HEK293T (cell line): ENCODE measurements around the gene MED12.

ENCODE experiments used
- CTCF ChIA-PET: fragments of 350-600 bp; formaldehyde crosslinking; extraction: SDS; loops from one replicate; lab custom pipeline; 2021; ENCODE audit warnings: antibody characterized with exemption, inconsistent platforms; lab: Yijun Ruan, JAX
- POLR2A ChIA-PET: fragments of 350-600 bp; formaldehyde crosslinking; extraction: SDS; loops from one replicate; lab custom pipeline; 2020; ENCODE audit warnings: antibody characterized with exemption, inconsistent platforms; lab: Yijun Ruan, JAX
- DNase-seq: peaks from one replicate; pipeline ENCODE4 v3.0.0; 2012; ENCODE audit warnings: mixed read lengths; ENCODE audit errors: extremely low spot score
- ARNT ChIP-seq: fragments of 450-650 bp; IDR thresholded peaks from 2 replicates; pipeline ENCODE4 v1.6.1; 2017; ENCODE audit warnings: mild to moderate bottlenecking
- BHLHE40 ChIP-seq: fragments of 450-650 bp; IDR thresholded peaks from 2 replicates; pipeline ENCODE4 v1.6.1; 2016; ENCODE audit warnings: mild to moderate bottlenecking, moderate library complexity, borderline replicate concordance
- CTBP1 ChIP-seq: fragments of 450-650 bp; IDR thresholded peaks from 2 replicates; pipeline ENCODE4 v1.6.1; 2016; ENCODE audit warnings: borderline replicate concordance
- ELF4 ChIP-seq: fragments of 450-650 bp; IDR thresholded peaks from 2 replicates; pipeline ENCODE4 v1.6.1; 2017; ENCODE audit warnings: antibody characterized with exemption
- FOXA1 ChIP-seq: fragments of 450-650 bp; IDR thresholded peaks from 2 replicates; pipeline ENCODE4 v1.6.1; 2016; ENCODE audit warnings: mild to moderate bottlenecking
- FOXK2 ChIP-seq: fragments of 450-650 bp; IDR thresholded peaks from 2 replicates; pipeline ENCODE4 v1.6.1; 2016; ENCODE audit warnings: mild to moderate bottlenecking
- FOXM1 ChIP-seq: fragments of 450-650 bp; IDR thresholded peaks from 2 replicates; pipeline ENCODE4 v1.6.1; 2017; ENCODE audit warnings: mild to moderate bottlenecking, borderline replicate concordance
- HDGF ChIP-seq: fragments of 450-650 bp; IDR thresholded peaks from 2 replicates; pipeline ENCODE4 v1.6.1; 2017; ENCODE audit warnings: antibody characterized with exemption, borderline replicate concordance
- L3MBTL2 ChIP-seq: fragments of 450-650 bp; conservative IDR thresholded peaks from 2 replicates; pipeline ENCODE4 v1.6.1; 2016; ENCODE audit warnings: mild to moderate bottlenecking
- LEF1 ChIP-seq: fragments of 450-650 bp; IDR thresholded peaks from 2 replicates; pipeline ENCODE4 v1.6.1; 2017; ENCODE audit warnings: mild to moderate bottlenecking, borderline replicate concordance
- NFRKB ChIP-seq: fragments of 450-650 bp; IDR thresholded peaks from 2 replicates; pipeline ENCODE4 v1.6.1; 2016; ENCODE audit warnings: mild to moderate bottlenecking, moderate library complexity
- PKNOX1 ChIP-seq: fragments of 450-650 bp; IDR thresholded peaks from 2 replicates; pipeline ENCODE4 v1.6.1; 2016
- SP1 ChIP-seq: fragments of 450-650 bp; IDR thresholded peaks from 2 replicates; pipeline ENCODE4 v1.6.1; 2017
- SUZ12 ChIP-seq: fragments of 450-650 bp; IDR thresholded peaks from 2 replicates; pipeline ENCODE4 v1.6.1; 2016; ENCODE audit warnings: mild to moderate bottlenecking
- TARDBP ChIP-seq: fragments of 450-650 bp; IDR thresholded peaks from 2 replicates; pipeline ENCODE4 v1.6.1; 2016
- ZNF384 ChIP-seq: fragments of 450-650 bp; IDR thresholded peaks from 2 replicates; pipeline ENCODE4 v1.6.1; 2016

The MED12 gene

DNA sequence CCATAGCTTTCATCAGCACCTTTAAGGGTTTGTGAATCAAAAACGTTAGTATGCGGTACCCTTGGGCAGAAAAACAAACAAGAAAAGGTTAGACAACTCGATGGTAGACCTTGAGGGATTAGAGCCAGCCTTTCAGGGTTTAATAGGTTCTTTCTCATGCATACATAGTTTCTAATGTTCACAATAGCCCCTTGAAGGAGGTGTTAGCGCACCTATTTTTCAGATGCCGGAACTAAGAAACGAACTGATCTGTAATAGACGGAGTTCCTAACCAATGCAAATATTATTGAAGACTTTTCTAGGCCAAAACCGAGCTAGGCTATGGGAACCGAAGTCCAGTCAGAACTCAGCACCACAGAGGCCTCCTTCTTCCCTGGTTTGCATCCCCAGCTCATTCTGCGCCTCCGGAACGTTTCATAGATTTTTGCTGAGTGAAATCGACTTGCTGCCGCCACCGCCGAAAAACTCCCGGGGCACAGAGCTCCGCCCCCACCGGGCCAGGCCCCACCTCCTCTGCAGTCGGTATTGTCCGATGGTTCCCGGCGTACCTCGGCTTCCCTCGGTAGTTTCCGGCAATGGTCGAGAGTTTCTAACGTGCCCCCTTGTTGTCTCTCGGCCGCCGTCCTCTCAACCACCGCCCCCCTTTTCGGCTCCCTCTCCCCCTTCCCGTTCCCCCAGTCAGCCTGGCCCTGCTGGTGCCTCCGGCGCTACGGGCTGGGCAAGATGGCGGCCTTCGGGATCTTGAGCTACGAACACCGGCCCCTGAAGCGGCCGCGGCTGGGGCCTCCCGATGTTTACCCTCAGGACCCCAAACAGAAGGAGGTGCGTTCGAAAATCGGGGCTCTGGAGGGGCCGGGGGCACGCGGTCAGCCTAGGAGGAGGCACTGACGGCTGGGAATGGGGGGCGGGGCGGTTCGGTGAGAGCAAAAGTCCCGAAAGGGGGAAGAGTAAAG lies at the start of gene MED12:
TSS of gene MED12 (plus strand) at position 565 of the 953 bp plus-strand sequence. CDS start at position 724, 159 bp downstream.
- TF ChIP-seq BHLHE40 (no peak), CTBP1 (no peak), L3MBTL2 (no peak), LEF1 (no peak), SP1 (no peak)
- ChIA-PET CTCF (interaction anchor here (0.6 to 2.8 kb wide), 3 partner anchors 11 to 151 kb away, joined by 3 to 11 read pairs (median 3); no protein-coding TSS in a partner anchor), POLR2A (interaction anchor here (0.8 to 1.9 kb wide), 11 partner anchors 8 to 64 kb away, joined by 3 to 24 read pairs (median 7); partner anchors contain the start of genes CXorf65 and SNX12)
- DNase-seq = peak; percentile 80

- TF ChIP-seq ELF4 = no peak
- TF ChIP-seq ZNF384 = no peak
- no peak for TF ChIP-seq BHLHE40
- TF ChIP-seq FOXA1 = no peak
- TF ChIP-seq TARDBP = no peak
- TF ChIP-seq NFRKB = no peak
- TF ChIP-seq FOXK2 = no peak
- TF ChIP-seq L3MBTL2 = no peak
- ChIA-PET POLR2A (no interaction called here), CTCF (no interaction called here)
- DNase-seq = no peak
Measured at GRCh38 chrX:71070531-71070930, 47.9 kb upstream of the MED12 start.

DNA sequence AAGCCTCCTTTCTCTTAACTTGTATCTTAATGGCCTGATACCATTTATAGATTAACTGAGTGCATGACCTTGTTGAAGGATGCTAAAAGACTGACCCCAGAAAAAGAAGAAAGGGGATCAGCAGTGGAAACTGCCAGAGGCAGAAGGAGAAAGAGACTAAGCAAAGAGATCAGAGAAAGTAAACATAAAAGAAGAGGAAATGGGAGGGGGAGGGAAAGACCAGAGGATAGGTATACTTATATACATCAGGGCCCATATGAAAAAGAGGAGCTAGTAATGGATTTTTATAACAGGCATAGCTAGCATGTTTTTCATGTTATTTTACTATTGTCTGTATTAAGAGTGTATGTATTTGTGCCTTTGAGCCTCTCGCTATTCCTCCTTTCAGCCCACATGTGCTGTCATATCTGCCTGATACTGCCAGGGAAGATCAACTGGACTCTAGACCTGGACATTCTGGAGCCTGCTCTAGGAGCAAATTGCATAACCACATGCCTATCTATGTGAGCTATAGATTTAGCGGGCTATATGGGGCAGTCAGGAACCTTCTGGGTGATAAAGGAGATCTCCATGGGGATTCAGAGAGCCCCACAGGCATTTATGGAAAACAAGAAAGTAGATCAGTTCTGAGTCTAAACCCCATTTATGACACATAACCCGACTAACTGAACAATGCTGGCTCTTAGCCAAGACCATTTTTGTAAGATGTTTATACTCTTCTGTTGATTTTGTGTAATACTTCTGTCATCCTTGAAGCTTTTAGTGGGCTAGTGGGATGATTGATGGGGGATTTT lies 36.9 kb upstream of the MED12 start:
- no peak for DNase-seq
- TF ChIP-seq FOXM1 (no peak), TARDBP (no peak), L3MBTL2 (no peak), PKNOX1 (peak; percentile 86)
- POLR2A ChIA-PET = no interaction called here
- CTCF ChIA-PET = no interaction called here

- POLR2A ChIA-PET = no interaction called here
- DNase-seq = no peak
- TF ChIP-seq ARNT (no peak), PKNOX1 (no peak), ZNF384 (no peak), CTBP1 (no peak), ELF4 (no peak), L3MBTL2 (no peak), SUZ12 (no peak), LEF1 (no peak), FOXK2 (no peak), FOXA1 (no peak), BHLHE40 (no peak), SP1 (no peak), FOXM1 (no peak), HDGF (no peak), NFRKB (no peak), TARDBP (no peak)
- CTCF ChIA-PET = interaction anchor here (0.6 kb wide), 2 partner anchors 10 to 52 kb away, joined by 3 to 6 read pairs; no protein-coding TSS in a partner anchor
Measured at GRCh38 chrX:71082124-71082647, 36.2 kb upstream of the MED12 start.

DNA sequence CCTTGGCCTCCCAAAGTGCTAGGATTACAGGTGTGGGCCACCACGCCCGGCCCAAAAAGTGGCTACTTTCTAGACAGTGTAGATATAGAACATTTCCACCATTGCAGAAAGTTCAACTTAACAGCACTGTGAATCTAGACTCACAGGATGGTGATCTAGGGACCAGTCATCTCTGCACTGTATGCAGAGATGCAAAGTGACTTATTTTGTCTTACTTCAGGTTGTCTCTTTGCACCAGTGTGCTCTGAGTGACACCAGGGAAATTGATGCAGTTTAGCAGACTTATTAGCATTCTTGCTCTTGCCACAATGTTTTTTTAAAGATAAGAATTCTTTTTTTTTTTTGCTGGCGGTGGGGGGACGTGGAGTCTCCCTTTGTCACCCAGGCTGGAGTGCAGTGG lies 35.6 kb upstream of the MED12 start:
- CTCF ChIA-PET = interaction anchor here (0.6 kb wide), 1 partner anchor 52 kb away, joined by 6 read pairs; no protein-coding TSS in a partner anchor
- POLR2A ChIA-PET = no interaction called here

More for the DNA sequence above, 35.6 kb upstream of the MED12 start:
- DNase-seq = no peak
- TF ChIP-seq ELF4 (no peak), PKNOX1 (peak; percentile 15; the same call in 1 of the 2 replicates)
